SK-N-SH (cell line): ENCODE data around the gene ARL3. TPM values are rescaled to one million over a fixed set of nuclear protein-coding genes. Genes with fewer than 3 reads are reported as not detected.
A peak's percentile ranks its signal among the peaks of the same experiment; 100 is the strongest.

Source experiments
- CTCF ChIA-PET: fragments of 300-600, 350-600 bp; formaldehyde crosslinking; extraction: SDS; loops from one replicate; lab custom pipeline; 2021; lab: Yijun Ruan, JAX
- POLR2A ChIA-PET: fragments of 350-600 bp; sonication (Branson Sonifier 250); formaldehyde crosslinking; extraction: SDS; loops from one replicate; lab custom pipeline; 2020; ENCODE audit warnings: antibody characterized with exemption, inconsistent platforms; lab: Yijun Ruan, JAX
- DNase-seq: peaks from one replicate; pipeline ENCODE4 v3.0.0; 2012
- H2AFZ ChIP-seq: fragments of 200-600 bp; sonication (generic); 2 replicates; pipeline ENCODE4 v1.8.1; 2016; ENCODE audit warnings: antibody characterized with exemption, mild to moderate bottlenecking, low read depth
- H3F3A ChIP-seq: fragments of 200-600 bp; sonication (generic); replicated peaks from 2 replicates; pipeline ENCODE3; 2016; ENCODE audit warnings: antibody characterized with exemption, mild to moderate bottlenecking; ENCODE audit not compliant: insufficient read depth
- H3K27ac ChIP-seq, 2 experiments: fragments of 200-500 bp in 1 of 2; fragments of 200-600 bp in 1 of 2; sonication (Bioruptor generic) in 1 of 2; sonication (generic), shearing (Covaris generic) in 1 of 2; 2 replicates each; pipeline versions ENCODE4 v1.5.1 to v1.6.1; 2014 to 2016; ENCODE audit warnings: low read depth in 2 of 2, inconsistent platforms in 1 of 2, low read length in 1 of 2, mild to moderate bottlenecking in 1 of 2, mixed read lengths in 1 of 2
- H3K27me3 ChIP-seq: fragments of 200-600 bp; sonication (generic), shearing (Covaris generic); 2 replicates; pipeline ENCODE4 v1.6.1; 2016; ENCODE audit warnings: mixed run types; ENCODE audit not compliant: insufficient read depth
- H3K36me3 ChIP-seq, 2 experiments: fragments of 200-500 bp in 1 of 2; fragments of 200-600 bp in 1 of 2; sonication (Bioruptor generic) in 1 of 2; sonication (generic) in 1 of 2; replicated peaks in 1 of 2; 2 replicates each; pipeline versions ENCODE3 to v1.5.1; 2014 to 2016; ENCODE audit warnings: low read length in 1 of 2, mild to moderate bottlenecking in 1 of 2; ENCODE audit not compliant: insufficient read depth in 2 of 2, control insufficient read depth in 1 of 2
- H3K4me1 ChIP-seq, 2 experiments: fragments of 200-500 bp in 1 of 2; fragments of 200-600 bp in 1 of 2; sonication (Bioruptor generic) in 1 of 2; sonication (generic), shearing (Covaris generic) in 1 of 2; 2 replicates each; pipeline versions ENCODE4 v1.5.1 to v1.6.1; 2014 to 2016; ENCODE audit warnings: low read depth in 1 of 2, low read length in 1 of 2, mixed run types in 1 of 2; ENCODE audit not compliant: insufficient read depth in 2 of 2, control insufficient read depth in 1 of 2
- H3K4me2 ChIP-seq: fragments of 200-600 bp; sonication (generic), shearing (Covaris generic); 2 replicates; pipeline ENCODE4 v1.6.1; 2017; ENCODE audit warnings: mixed run types
- H3K4me3 ChIP-seq, 2 experiments: fragments of 200-500 bp in 1 of 2; fragments of 200-600 bp in 1 of 2; sonication (Bioruptor generic) in 1 of 2; sonication (generic), shearing (Covaris generic) in 1 of 2; 2 replicates each; pipeline versions ENCODE4 v1.5.1 to v1.8.1; 2014 to 2016; ENCODE audit warnings: low read depth in 2 of 2, inconsistent platforms in 1 of 2, low read length in 1 of 2, mild to moderate bottlenecking in 1 of 2, mixed read lengths in 1 of 2, moderate library complexity in 1 of 2
- H3K79me2 ChIP-seq: fragments of 200-600 bp; sonication (generic); 2 replicates; pipeline ENCODE4 v1.8.1; 2017; ENCODE audit warnings: mild to moderate bottlenecking; ENCODE audit not compliant: insufficient read depth
- H3K9ac ChIP-seq: fragments of 200-600 bp; sonication (generic); 2 replicates; pipeline ENCODE4 v1.6.1; 2017; ENCODE audit warnings: mixed run types
- H3K9me2 ChIP-seq: fragments of 200-600 bp; sonication (generic); 2 replicates; pipeline ENCODE4 v1.6.1; 2017; ENCODE audit warnings: mixed run types
- H3K9me3 ChIP-seq: fragments of 200-600 bp; sonication (generic); 2 replicates; pipeline ENCODE4 v1.6.1; 2017; ENCODE audit warnings: mixed run types, mild to moderate bottlenecking, moderate library complexity
- H4K20me1 ChIP-seq: fragments of 200-600 bp; sonication (generic); 2 replicates; pipeline ENCODE4 v1.6.1; 2017; ENCODE audit warnings: mild to moderate bottlenecking, mixed run types; ENCODE audit not compliant: insufficient read depth
- CHD2 ChIP-seq: fragments of 150-350 bp; IDR thresholded peaks from 2 replicates; pipeline ENCODE4 v1.6.1; 2018; ENCODE audit warnings: low read length; ENCODE audit not compliant: partially characterized antibody
- EP300 ChIP-seq, 2 experiments: IDR thresholded peaks; 2 replicates each; pipeline versions ENCODE4 v1.4.0 to v1.6.1; 2012; ENCODE audit warnings: borderline replicate concordance in 1 of 2, low read depth in 1 of 2, low read length in 1 of 2
- FOSL2 ChIP-seq: IDR thresholded peaks from 2 replicates; pipeline ENCODE4 v1.4.0; 2012; ENCODE audit warnings: low read depth, mild to moderate bottlenecking, moderate library complexity, borderline replicate concordance
- FOXJ3 ChIP-seq: sonication (generic); formaldehyde crosslinking; IDR thresholded peaks from 2 replicates; pipeline ENCODE4 v1.5.1; 2020; ENCODE audit warnings: mild to moderate bottlenecking, missing genetic modification reagents
- FOXM1 ChIP-seq: IDR thresholded peaks from 2 replicates; pipeline ENCODE4 v1.4.0; 2012; ENCODE audit warnings: low read depth, mild to moderate bottlenecking
- GATA2 ChIP-seq: sonication (generic); formaldehyde crosslinking; IDR thresholded peaks from 2 replicates; pipeline ENCODE4 v1.5.0; 2020; ENCODE audit warnings: mild to moderate bottlenecking, missing genetic modification reagents
- JUND ChIP-seq: IDR thresholded peaks from 2 replicates; pipeline ENCODE4 v1.4.0; 2012
- NRF1 ChIP-seq: IDR thresholded peaks from 2 replicates; pipeline ENCODE4 v1.6.1; 2012; ENCODE audit warnings: low read depth, mild to moderate bottlenecking, low read length
- RAD21 ChIP-seq: IDR thresholded peaks from 2 replicates; pipeline ENCODE4 v1.6.1; 2012; ENCODE audit warnings: mild to moderate bottlenecking, low read length
- RFX5 ChIP-seq: IDR thresholded peaks from 2 replicates; pipeline ENCODE4 v1.6.1; 2012; ENCODE audit warnings: mild to moderate bottlenecking, improper control_type of control experiment, low read length
- RXRA ChIP-seq: IDR thresholded peaks from 2 replicates; pipeline ENCODE4 v1.4.0; 2012; ENCODE audit warnings: low read depth, mild to moderate bottlenecking, borderline replicate concordance
- SIN3A ChIP-seq: IDR thresholded peaks from 2 replicates; pipeline ENCODE4 v1.6.1; 2012; ENCODE audit warnings: low read depth, mild to moderate bottlenecking, low read length, moderate library complexity, borderline replicate concordance
- SMC3 ChIP-seq: IDR thresholded peaks from 2 replicates; pipeline ENCODE4 v1.6.1; 2012; ENCODE audit warnings: low read depth, low read length, improper control_type of control experiment
- TCF12 ChIP-seq: IDR thresholded peaks from 2 replicates; pipeline ENCODE4 v1.4.0; 2012
- USF1 ChIP-seq: IDR thresholded peaks from 2 replicates; pipeline ENCODE4 v1.4.0; 2012; ENCODE audit warnings: low read depth, borderline replicate concordance
- USF2 ChIP-seq: fragments of 150-350 bp; IDR thresholded peaks from 2 replicates; pipeline ENCODE4 v1.6.1; 2017; ENCODE audit warnings: antibody characterized with exemption, low read length, low read depth, borderline replicate concordance
- WGBS: methylation state at CpG from one replicate; pipeline ENCODE4 v1.1.6; 2017; ENCODE audit warnings: low lambda C conversion rate; 5-methylcytosine and 5-hydroxymethylcytosine counted together
- polyA plus RNA-seq, 3 experiments: library from polyadenylated mRNA; depleted of rRNA; stranded (reverse); fragments of >200 nt; gene quantifications; 2 replicates each; pipeline ENCODE4 v1.2.3, GENCODE V29; 2012
- TF ChIP-seq, protein P1 (sequence below): IDR thresholded peaks from 2 replicates; pipeline ENCODE4 v1.4.0; 2012; ENCODE audit warnings: low read depth
- TF ChIP-seq, protein P2 (sequence below): IDR thresholded peaks from 2 replicates; pipeline ENCODE4; 2012

ARL3 gene
- polyA plus RNA-seq, 1 of the 3 experiments (the other 2 are of a cell fraction), result 11.2 TPM

- no peaks in the 10 kb centered on the region for H3K9me3 ChIP-seq
- 82% methylated on average over 9 of the region's 9 CpGs for WGBS
- POLR2A ChIA-PET, result interaction anchor here (1.2 kb wide), 1 partner anchor 44 kb away, joined by 3 read pairs; no protein-coding TSS in a partner anchor
- peaks cover 30 to 59% of the 10 kb centered on the region in 2 experiments for H3K4me1 ChIP-seq
- H3K9me2 ChIP-seq, result no peaks in the 10 kb centered on the region
- peak overlapping the region; percentile 67 to 85 for H3K27ac ChIP-seq
- no peak for DNase-seq
- no peaks in the 10 kb centered on the region for H3K27me3 ChIP-seq
- H3K9ac ChIP-seq, result peak overlapping the region; percentile 44; the same call in 1 of the 2 replicates
- 0 out of 4 replicates have a peak overlapping the region, but pooled peaks of 1 of the 2 experiments have one; percentile 23 for H3K4me3 ChIP-seq
- H2AFZ ChIP-seq, result no peak overlapping the region
- CTCF ChIA-PET, result interaction anchor here (0.6 to 12.9 kb wide), 13 partner anchors 7 to 225 kb away, joined by 3 to 123 read pairs (median 5); partner anchors contain the start of genes ARL3, SFXN2 and TRIM8
- peaks cover under 1 to 1% of the 10 kb centered on the region in 2 experiments for H3K36me3 ChIP-seq
- no peaks in the 10 kb centered on the region for H4K20me1 ChIP-seq
- TF ChIP-seq RAD21, result no peak
- TF ChIP-seq CHD2, result no peak
- no peak for TF ChIP-seq FOSL2
- no peak for TF ChIP-seq RXRA
- TF ChIP-seq NRF1, result no peak
- TF ChIP-seq, protein P1, sequence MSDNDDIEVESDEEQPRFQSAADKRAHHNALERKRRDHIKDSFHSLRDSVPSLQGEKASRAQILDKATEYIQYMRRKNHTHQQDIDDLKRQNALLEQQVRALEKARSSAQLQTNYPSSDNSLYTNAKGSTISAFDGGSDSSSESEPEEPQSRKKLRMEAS, result no peak
- TF ChIP-seq FOXM1, result no peak
- no peak for TF ChIP-seq GATA2 (CRISPR knock-in tag)
- peak overlapping the region; percentile 54 for H3K4me2 ChIP-seq
- no peaks in the 10 kb centered on the region for H3K79me2 ChIP-seq
- peaks cover 6% of the 10 kb centered on the region for H3F3A ChIP-seq
These were observed 37.5 kb downstream of the ARL3 start for GRCh38 chr10:102676534-102677315.

- no peaks in the 10 kb centered on the region for H4K20me1 ChIP-seq
- no peaks in the 10 kb centered on the region for H3K9me2 ChIP-seq
- DNase-seq, result no peak
- H2AFZ ChIP-seq, result no peak overlapping the region
- H3F3A ChIP-seq, result peaks cover 6% of the 10 kb centered on the region
- peaks cover 30 to 61% of the 10 kb centered on the region in 2 experiments for H3K4me1 ChIP-seq
- WGBS, result 29% methylated on average over 16 of the region's 16 CpGs
- H3K9me3 ChIP-seq, result no peaks in the 10 kb centered on the region
- H3K4me3 ChIP-seq, result 0 out of 4 replicates have a peak overlapping the region, but pooled peaks of 1 of the 2 experiments have one; percentile 23
- H3K27me3 ChIP-seq, result no peaks in the 10 kb centered on the region
- no peaks in the 10 kb centered on the region for H3K79me2 ChIP-seq
- H3K9ac ChIP-seq, result peak overlapping the region; percentile 52; the same call in 1 of the 2 replicates
- TF ChIP-seq CHD2, result peak; percentile 10
- peak; percentile 58 for TF ChIP-seq TCF12
- TF ChIP-seq USF2, result no peak
- no peak for TF ChIP-seq FOXJ3 (CRISPR knock-in tag)
- TF ChIP-seq, protein P2, sequence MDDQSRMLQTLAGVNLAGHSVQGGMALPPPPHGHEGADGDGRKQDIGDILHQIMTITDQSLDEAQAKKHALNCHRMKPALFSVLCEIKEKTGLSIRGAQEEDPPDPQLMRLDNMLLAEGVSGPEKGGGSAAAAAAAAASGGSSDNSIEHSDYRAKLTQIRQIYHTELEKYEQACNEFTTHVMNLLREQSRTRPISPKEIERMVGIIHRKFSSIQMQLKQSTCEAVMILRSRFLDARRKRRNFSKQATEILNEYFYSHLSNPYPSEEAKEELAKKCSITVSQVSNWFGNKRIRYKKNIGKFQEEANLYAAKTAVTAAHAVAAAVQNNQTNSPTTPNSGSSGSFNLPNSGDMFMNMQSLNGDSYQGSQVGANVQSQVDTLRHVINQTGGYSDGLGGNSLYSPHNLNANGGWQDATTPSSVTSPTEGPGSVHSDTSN, result peak; percentile 57; the same call in 1 of the 2 replicates
- no peak for TF ChIP-seq FOSL2
- TF ChIP-seq USF1, result no peak
- TF ChIP-seq SIN3A, result peak; percentile 55; the same call in 1 of the 2 replicates
- no peak for TF ChIP-seq RFX5
- no peak for TF ChIP-seq SMC3
- TF ChIP-seq JUND, result 0 out of 2 replicates have a peak, but pooled peaks have one; percentile 12
- TF ChIP-seq RAD21, result no peak
- TF ChIP-seq EP300 (IDR thresholded peaks at IDR 0.05; ENCODE audit: borderline replicate concordance in 1 of 2, low read depth in 1 of 2, low read length in 1 of 2), result 0 out of 4 replicates have a peak, but pooled peaks of 1 of the 2 experiments have one; percentile 31
- POLR2A ChIA-PET, result interaction anchor here (0.7 to 1.0 kb wide), 2 partner anchors 13 to 31 kb away, joined by 3 to 5 read pairs; partner anchors contain the start of gene TRIM8
- CTCF ChIA-PET, result interaction anchor here (0.6 to 12.9 kb wide), 9 partner anchors 10 to 212 kb away, joined by 3 to 123 read pairs (median 5); partner anchors contain the start of genes ARL3, SFXN2 and TRIM8
- no peaks in the 10 kb centered on the region for H3K36me3 ChIP-seq
- peak overlapping the region; percentile 54 for H3K4me2 ChIP-seq
- H3K27ac ChIP-seq, result peak overlapping the region; percentile 67 to 85
These were observed 38.3 kb downstream of the ARL3 start for GRCh38 chr10:102675666-102676533.
